ENCODE results near the gene GRK5.

The GRK5 gene

GRCh38 chr10:119341459-119342301, 134.3 kb downstream of the GRK5 start:
- intact Hi-C loops (cut with DNase I), result no loop called here
- no peak for DNase-seq

GRCh38 chr10:119342335-119342734, 135.0 kb downstream of the GRK5 start:
- intact Hi-C loops (cut with DNase I), result no loop called here
- DNase-seq, result no peak

- DNase-seq, result no peak
- intact Hi-C loops (cut with DNase I), result no loop called here
Observed at GRCh38 chr10:119343011-119343601, 135.7 kb downstream of the GRK5 start.

- intact Hi-C loops (cut with DNase I), result no loop called here
- DNase-seq, result no peak
Observed at GRCh38 chr10:119344381-119344780, 137.0 kb downstream of the GRK5 start.

- no peak for DNase-seq
- intact Hi-C loops (cut with DNase I), result no loop called here
Observed at GRCh38 chr10:119346095-119346832, 138.9 kb downstream of the GRK5 start.

GRCh38 chr10:119347181-119347974, 140.0 kb downstream of the GRK5 start:
- DNase-seq, result no peak
- intact Hi-C loops (cut with DNase I), result no loop called here

- intact Hi-C loops (cut with DNase I), result no loop called here
- DNase-seq, result no peak
Observed at GRCh38 chr10:119348106-119348505, 140.7 kb downstream of the GRK5 start.

- no peak for DNase-seq
- intact Hi-C loops (cut with DNase I), result no loop called here
Observed at GRCh38 chr10:119348516-119349240, 141.3 kb downstream of the GRK5 start.

- no peak for DNase-seq
- intact Hi-C loops (cut with DNase I), result no loop called here
Observed at GRCh38 chr10:119349341-119349740, 142.0 kb downstream of the GRK5 start.

- DNase-seq, result no peak
- intact Hi-C loops (cut with DNase I), result no loop called here
Observed at GRCh38 chr10:119349937-119350501, 142.6 kb downstream of the GRK5 start.

GRCh38 chr10:119350502-119351097, 143.2 kb downstream of the GRK5 start:
- no peak for DNase-seq
- intact Hi-C loops (cut with DNase I), result no loop called here

GRCh38 chr10:119351189-119351588, 143.8 kb downstream of the GRK5 start:
- intact Hi-C loops (cut with DNase I), result no loop called here
- no peak for DNase-seq

- intact Hi-C loops (cut with DNase I), result no loop called here
Observed at GRCh38 chr10:119352042-119352441, 144.7 kb downstream of the GRK5 start.

GRCh38 chr10:119352807-119353206, 145.4 kb downstream of the GRK5 start:
- intact Hi-C loops (cut with DNase I), result no loop called here
- DNase-seq, result no peak

More at GRCh38 chr10:119352042-119352441, 144.7 kb downstream of the GRK5 start:
- DNase-seq, result no peak

- intact Hi-C loops (cut with DNase I), result no loop called here
- DNase-seq, result no peak
Observed at GRCh38 chr10:119353421-119353820, 146.1 kb downstream of the GRK5 start.

GRCh38 chr10:119355930-119356329, 148.6 kb downstream of the GRK5 start:
- no peak for DNase-seq
- intact Hi-C loops (cut with DNase I), result no loop called here

- DNase-seq, result no peak
- intact Hi-C loops (cut with DNase I), result no loop called here
Observed at GRCh38 chr10:119357412-119358151, 150.2 kb downstream of the GRK5 start.
